ENCODE data around the gene C6orf62.
"Not testable (repeated sequence)": the region's sequence is repeated elsewhere in the genome, so short reads cannot be mapped to it uniquely, and the experiment has no call there.

C6orf62 gene

GRCh38 chr6:24666641-24667377 is 52.1 kb downstream of the C6orf62 start, which contains the start of the genes ACOT13 and TDP2:
Gene ACOT13 (plus strand): TSS chr6:24667077. CDS start chr6:24667264, 187 bp downstream.
Gene TDP2 (minus strand): TSS chr6:24666899. CDS start chr6:24666862, 37 bp downstream.
- DNase-seq: peak; percentile 99

GRCh38 chr6:24666097-24666640 is 52.8 kb downstream of the C6orf62 start:
- peak; percentile 17 for DNase-seq

GRCh38 chr6:24664046-24664987 is 54.6 kb downstream of the C6orf62 start:
- DNase-seq: no peak

DNA sequence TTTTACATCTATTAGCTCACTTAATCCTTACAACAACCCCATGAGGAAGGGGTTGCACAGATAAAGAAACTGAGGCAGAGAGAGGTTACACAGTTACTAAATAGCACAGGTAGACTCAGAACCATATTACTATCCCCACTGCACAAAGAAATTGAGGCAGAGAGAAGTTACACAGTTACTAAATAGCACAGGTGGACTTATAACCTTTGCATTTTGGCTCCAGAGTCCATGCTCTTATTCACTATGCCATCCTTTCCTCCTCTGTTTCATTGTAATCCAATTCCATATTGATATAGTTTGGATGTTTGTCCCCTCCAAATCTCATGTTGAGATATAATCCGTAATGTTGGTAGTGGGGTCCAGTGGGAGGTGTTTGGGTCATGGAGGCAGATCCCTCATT is 55.8 kb downstream of the C6orf62 start:
- DNase-seq: no peak

- no peak for DNase-seq
Observed at GRCh38 chr6:24662236-24662635, 56.7 kb downstream of the C6orf62 start.

GRCh38 chr6:24661759-24662158 is 57.2 kb downstream of the C6orf62 start:
- not testable (repeated sequence) for DNase-seq

DNA sequence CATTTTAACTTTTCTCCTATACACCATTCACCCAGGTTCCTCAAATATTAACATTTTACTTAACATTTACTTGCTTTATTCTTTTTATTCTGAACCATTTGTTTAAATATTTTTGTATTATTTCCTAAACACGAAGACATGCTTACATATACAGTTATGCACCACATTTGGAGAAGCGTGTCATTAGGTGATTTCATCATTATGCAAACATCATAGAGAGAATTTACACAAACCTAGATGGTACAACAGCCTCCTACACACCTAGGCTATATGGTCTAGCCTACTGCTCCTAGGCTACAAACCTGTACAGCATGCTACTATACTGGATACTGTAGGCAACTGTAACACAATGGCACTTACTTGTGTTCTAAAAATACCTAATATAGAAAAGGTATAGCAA is 58.8 kb downstream of the C6orf62 start:
- peak; percentile 56 for DNase-seq

DNA sequence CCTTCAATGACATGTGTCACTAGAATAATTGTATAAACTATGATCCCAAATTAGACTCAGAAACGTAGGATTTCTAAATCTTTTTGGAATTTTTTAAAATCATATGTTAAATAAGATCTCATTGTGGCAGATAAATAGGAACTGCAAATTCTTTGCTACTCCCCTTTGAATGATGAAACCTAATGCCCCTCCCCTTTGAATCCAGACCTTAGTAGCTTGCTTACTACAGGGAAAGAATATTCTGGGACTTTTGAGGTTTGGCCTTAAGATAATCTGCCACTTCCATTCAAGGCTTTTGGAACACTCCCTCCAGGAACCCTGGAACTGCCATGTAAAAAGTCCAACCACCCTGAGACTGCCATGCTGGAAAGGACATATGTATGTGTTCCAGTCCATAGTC is 59.4 kb downstream of the C6orf62 start:
- DNase-seq: peak; percentile 42

DNA sequence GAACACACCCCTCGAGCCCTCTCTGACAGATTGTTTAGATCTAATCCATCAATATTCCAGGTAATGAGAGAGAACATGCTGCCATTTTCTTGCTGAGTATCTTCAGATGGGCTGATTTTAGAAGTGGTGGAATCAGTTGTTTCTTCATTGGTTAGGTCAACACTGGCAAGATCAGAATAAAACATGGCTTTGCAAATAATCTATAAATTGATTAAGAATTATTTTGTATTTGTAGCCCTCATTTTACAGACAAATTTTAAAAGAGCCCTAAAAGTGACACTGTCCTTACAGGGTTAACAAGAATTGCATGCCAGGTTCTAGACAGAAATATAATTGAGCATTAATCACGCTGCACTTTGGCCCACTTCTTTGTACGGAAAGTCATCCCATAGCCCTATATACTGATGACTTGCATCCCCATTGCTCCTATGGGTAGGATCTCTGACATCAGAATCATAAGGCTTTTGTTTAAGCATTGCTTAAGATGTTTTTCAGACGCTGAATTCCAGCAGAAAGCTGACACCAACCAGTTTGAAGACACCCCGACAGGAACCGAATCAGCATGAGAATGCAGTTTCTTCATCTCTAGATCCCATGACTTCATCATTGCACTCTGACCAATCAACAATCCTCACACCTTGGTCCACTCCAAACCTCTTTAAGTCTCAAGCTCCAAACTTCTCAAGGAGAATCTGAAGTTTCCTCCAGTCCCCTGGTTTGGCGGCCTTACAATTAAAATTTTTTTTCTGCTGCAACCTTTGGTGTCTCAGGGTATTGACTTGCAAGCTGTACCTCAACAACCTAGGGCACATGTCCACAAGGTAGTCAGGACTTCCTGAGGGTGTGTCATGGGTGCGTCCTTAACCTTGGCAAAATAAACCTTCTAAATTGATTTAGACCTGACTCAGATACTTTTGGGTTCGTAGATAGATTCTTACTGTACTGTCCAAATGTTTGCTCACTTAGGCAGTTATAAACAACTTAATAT is 60.1 kb downstream of the C6orf62 start:
- DNase-seq: peak; percentile 93

DNA sequence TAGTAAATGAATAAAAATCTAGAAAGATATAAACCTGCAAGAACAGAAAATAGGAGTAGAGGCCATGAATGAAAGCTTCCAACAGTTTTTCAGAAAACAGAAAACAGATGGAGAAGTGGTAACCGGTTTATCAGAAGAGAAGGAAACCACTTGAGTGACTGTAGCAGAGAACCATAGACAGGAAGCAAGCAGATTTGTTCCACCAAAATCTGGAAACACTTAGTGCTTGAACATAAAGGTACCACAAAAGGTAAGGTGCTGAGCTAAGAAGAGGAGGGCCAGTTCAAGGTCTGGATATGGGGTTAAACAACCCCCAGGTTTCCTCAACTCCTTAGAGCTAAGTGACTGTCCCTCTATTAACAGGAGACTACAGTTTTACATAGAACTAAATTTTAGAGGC is 63.7 kb downstream of the C6orf62 start:
- DNase-seq: no peak
